Upper lobe of right lung (tissue), 1 donor: Measurements from ENCODE around the gene GRK5. TPM values are rescaled to one million over a fixed set of nuclear protein-coding genes. Genes with fewer than 3 reads are reported as not detected.

Source experiments
- ATAC-seq: fragments of 200-7000 bp; cut with Tn5 transposase; one replicate; pipeline ENCODE4 v1.9.1; 2020; ENCODE audit warnings: mild to moderate bottlenecking, moderate library complexity
- DNase-seq: peaks from one replicate; pipeline ENCODE4 v3.0.0-alpha.2; 2020
- H3K27ac ChIP-seq: fragments of 200-600 bp; one replicate; pipeline ENCODE4 v1.8.0; 2022
- H3K27me3 ChIP-seq: fragments of 200-600 bp; one replicate; pipeline ENCODE4 v1.8.0; 2022; ENCODE audit warnings: mild to moderate bottlenecking
- H3K36me3 ChIP-seq: fragments of 200-600 bp; one replicate; pipeline ENCODE4 v1.8.0; 2022
- H3K4me1 ChIP-seq: fragments of 200-600 bp; one replicate; pipeline ENCODE4 v1.8.0; 2022
- H3K4me3 ChIP-seq: fragments of 200-600 bp; one replicate; pipeline ENCODE4 v1.8.0; 2022; ENCODE audit warnings: mild to moderate bottlenecking
- H3K9me3 ChIP-seq: fragments of 200-600 bp; one replicate; pipeline ENCODE4 v1.8.0; 2022
- CTCF ChIP-seq: fragments of 200-600 bp; IDR thresholded peaks from one replicate; pipeline ENCODE4 v1.8.0; 2022; ENCODE audit warnings: antibody characterized with exemption
- intact Hi-C: fragments of 100-400 bp; cut with DNase I; formaldehyde crosslinking; loops from one replicate; pipeline ENCODE4 v1.11.0; 2022
- total RNA-seq: library from RNA; stranded (reverse); fragmentation: NEBNext Ultra II Directional; extraction: Animal tissue kit (Norgen Biotek cat#: 25700); gene quantifications from one replicate; pipeline ENCODE4 v1.2.1, GENCODE V29; 2021
- donor health status: DM: no; HTN: yes; CAD: no; lungs with severe emphysema.

GRK5 gene
- total RNA-seq, 1 donor from 2014 or later, result 83.5 TPM

DNA sequence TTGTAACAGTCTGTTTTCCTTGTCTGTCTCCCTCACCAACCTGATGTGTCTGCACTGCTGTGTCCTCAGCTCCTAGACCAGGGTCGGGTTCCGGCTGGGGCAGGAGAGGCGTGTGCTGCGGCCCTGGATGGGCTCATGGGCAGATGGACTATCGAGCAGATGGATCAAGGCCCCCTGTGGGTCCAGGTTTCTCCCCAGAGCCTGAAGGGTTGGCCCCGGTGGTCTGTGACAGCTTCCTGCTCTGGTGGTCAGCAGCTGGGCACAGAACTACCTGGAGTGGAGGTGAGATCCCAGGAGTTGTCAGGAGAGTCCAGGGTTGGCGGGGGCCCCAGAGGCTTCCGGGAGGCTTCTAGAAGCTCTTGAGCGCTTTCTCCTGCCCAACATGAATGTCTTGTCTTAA is 75.1 kb downstream of the GRK5 start:
- H3K36me3 ChIP-seq, result no peaks in the 10 kb centered on the region
- DNase-seq, result no peak
- H3K27ac ChIP-seq, result no peak overlapping the region
- no peaks in the 10 kb centered on the region for H3K9me3 ChIP-seq
- no peaks in the 10 kb centered on the region for H3K27me3 ChIP-seq
- H3K4me3 ChIP-seq, result no peak overlapping the region
- no peak for TF ChIP-seq CTCF
- no peak for ATAC-seq
- intact Hi-C loops, result no loop called here
- H3K4me1 ChIP-seq, result peaks cover 70% of the 10 kb centered on the region

- no peaks in the 10 kb centered on the region for H3K9me3 ChIP-seq
- peak overlapping the region; percentile 24 for H3K27ac ChIP-seq
- no peak for DNase-seq
- no peaks in the 10 kb centered on the region for H3K36me3 ChIP-seq
- intact Hi-C loops, result no loop called here
- ATAC-seq, result no peak
- no peak for TF ChIP-seq CTCF
- H3K4me1 ChIP-seq, result peaks cover 79% of the 10 kb centered on the region
- no peak overlapping the region for H3K4me3 ChIP-seq
- H3K27me3 ChIP-seq, result no peaks in the 10 kb centered on the region
Measured at GRCh38 chr10:119283387-119283786, 76.0 kb downstream of the GRK5 start.

DNA sequence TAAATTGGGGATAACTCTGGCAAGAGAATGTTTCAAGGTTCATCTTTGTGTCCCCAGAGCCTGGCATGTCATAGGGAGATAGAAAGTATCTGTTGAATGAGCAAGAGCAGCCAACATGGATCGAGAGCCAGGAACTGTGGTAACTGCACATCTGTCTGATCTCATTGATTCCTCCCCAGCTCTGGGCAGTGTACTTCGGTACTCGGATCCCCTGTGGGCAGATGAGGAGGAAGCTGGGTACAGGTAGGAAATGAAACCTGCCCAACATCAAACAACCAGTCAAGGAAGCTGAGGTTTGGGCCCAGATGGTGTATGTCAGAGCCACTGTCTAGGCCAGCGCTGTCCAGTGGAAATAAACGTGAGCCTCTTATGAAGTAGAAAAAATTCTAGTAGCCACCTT is 76.4 kb downstream of the GRK5 start:
- ATAC-seq, result no peak
- Histone ChIP-seq H3K4me1 (peaks cover 84% of the 10 kb centered on the region), H3K4me3 (no peak overlapping the region), H3K9me3 (no peaks in the 10 kb centered on the region), H3K27me3 (no peaks in the 10 kb centered on the region), H3K27ac (no peak overlapping the region), H3K36me3 (no peaks in the 10 kb centered on the region)
- no peak for DNase-seq
- intact Hi-C loops, result no loop called here
- no peak for TF ChIP-seq CTCF

DNA sequence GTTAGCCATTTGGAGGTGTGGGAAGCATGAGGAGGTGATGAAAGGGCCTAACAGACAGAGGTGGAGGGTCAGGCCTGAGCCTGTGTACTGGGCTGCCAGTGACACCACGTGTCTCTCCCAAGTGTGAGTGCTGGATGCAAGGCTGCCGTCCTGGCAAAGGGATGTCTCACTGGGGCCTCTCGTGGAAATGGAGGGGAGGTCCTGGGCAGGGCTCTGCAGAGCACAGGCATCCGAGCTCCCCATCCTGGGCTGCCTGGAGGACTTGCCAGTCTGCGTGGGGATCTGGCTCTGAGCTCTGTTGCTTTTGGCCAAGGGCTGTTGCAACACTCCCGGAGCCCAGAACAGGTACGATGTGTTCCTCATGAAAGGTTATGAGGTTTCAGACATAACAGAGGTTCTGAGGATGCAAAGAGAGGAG is 77.3 kb downstream of the GRK5 start:
- no peak overlapping the region for H3K27ac ChIP-seq
- no peaks in the 10 kb centered on the region for H3K27me3 ChIP-seq
- no peaks in the 10 kb centered on the region for H3K36me3 ChIP-seq
- TF ChIP-seq CTCF, result no peak
- H3K4me1 ChIP-seq, result peaks cover 92% of the 10 kb centered on the region
- intact Hi-C loops, result no loop called here
- H3K9me3 ChIP-seq, result no peaks in the 10 kb centered on the region
- ATAC-seq, result peak; percentile 13
- H3K4me3 ChIP-seq, result no peak overlapping the region
- no peak for DNase-seq

DNA sequence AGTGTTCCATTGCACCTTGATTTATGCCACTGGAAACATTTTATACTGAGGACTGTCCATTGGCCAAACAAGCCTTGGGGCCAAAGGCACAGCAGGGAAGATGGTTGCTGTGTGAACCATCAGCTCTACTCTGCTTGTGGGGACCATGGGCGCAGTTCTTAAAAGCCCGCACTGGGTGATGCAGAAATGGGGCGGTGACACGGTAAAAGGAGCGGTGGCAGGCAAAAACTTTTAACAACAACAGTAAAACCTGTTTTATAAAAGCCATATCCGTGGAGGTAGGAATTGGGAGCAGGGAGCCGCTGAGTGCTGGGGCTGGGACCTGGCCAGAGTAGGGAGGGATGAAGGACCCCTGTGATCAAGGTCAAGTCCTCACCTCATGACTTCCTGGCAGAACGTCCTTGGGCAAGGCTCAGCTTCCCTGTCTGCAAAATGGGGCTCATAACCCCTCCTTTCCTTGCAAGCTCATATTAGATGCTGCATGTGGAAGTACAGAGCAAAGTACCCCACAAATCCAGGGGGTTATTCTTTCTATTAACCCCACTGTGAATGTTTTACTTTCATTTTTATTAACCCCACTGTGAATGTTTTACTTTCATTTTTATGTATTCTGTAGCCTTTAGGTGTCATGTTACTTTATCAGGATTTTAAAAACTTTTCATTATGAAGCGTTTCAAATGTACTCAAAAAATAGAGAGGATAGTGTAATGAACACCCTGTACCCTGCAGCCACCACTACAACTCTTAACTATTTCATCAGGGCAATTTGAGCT is 78.3 kb downstream of the GRK5 start:
- DNase-seq, result no peak
- H3K27ac ChIP-seq, result no peak overlapping the region
- H3K4me1 ChIP-seq, result peaks cover 91% of the 10 kb centered on the region
- H3K36me3 ChIP-seq, result no peaks in the 10 kb centered on the region
- intact Hi-C loops, result no loop called here
- no peaks in the 10 kb centered on the region for H3K27me3 ChIP-seq
- H3K9me3 ChIP-seq, result no peaks in the 10 kb centered on the region
- no peak for TF ChIP-seq CTCF
- no peak overlapping the region for H3K4me3 ChIP-seq
- ATAC-seq, result no peak
